Uterus (tissue), 2 donors: ENCODE data around the gene CACNA1B.
"Not testable (repeated sequence)": the region's sequence is repeated elsewhere in the genome, so short reads cannot be mapped to it uniquely, and the experiment has no call there.

Experiments used
- CTCF ChIP-seq, 4 experiments: fragments of 200-600 bp in 2 of 4; fragments of 450-650 bp in 2 of 4; sonication (generic) in 2 of 4; IDR thresholded peaks; one replicate each; pipeline ENCODE4 v1.5.1; 2016 to 2019; ENCODE audit warnings: antibody characterized with exemption in 4 of 4, mild to moderate bottlenecking in 2 of 4, moderate library complexity in 1 of 4
- POLR2A ChIP-seq, 2 donors: fragments of 450-650 bp; IDR thresholded peaks; one replicate each; pipeline ENCODE4 v1.6.1; 2016; ENCODE audit warnings: antibody characterized with exemption in 2 of 2, mild to moderate bottlenecking in 1 of 2, moderate library complexity in 1 of 2

GRCh38 chr9:138134581-138134980, 257.0 kb downstream of the CACNA1B start:
- not testable (repeated sequence) for TF ChIP-seq CTCF, POLR2A (IDR thresholded peaks at IDR 0.05)
